ENCODE measurements around the gene GRM1.

- TF ChIP-seq POLR2A (IDR thresholded peaks at IDR 0.05; ENCODE audit: low read depth) (no peak), CTCF (IDR thresholded peaks at IDR 0.05) (no peak), POLR2AphosphoS5 (IDR thresholded peaks at IDR 0.05) (no peak), EP300 (IDR thresholded peaks at IDR 0.05) (no peak)
Observed at GRCh38 chr6:146369866-146370265, 341.0 kb downstream of the GRM1 start.
